Parathyroid adenoma (tissue), 2 donors: ENCODE measurements around the gene FLNB.

Experiments
- H2AFZ ChIP-seq: fragments of 300-600 bp; sonication (generic); one replicate; pipeline ENCODE4 v1.7.0; 2017; ENCODE audit warnings: antibody characterized with exemption, mild to moderate bottlenecking
- H3K27ac ChIP-seq: fragments of 300-600 bp; sonication (generic); one replicate; pipeline ENCODE4 v1.7.0; 2017
- H3K27me3 ChIP-seq: fragments of 300-600 bp; sonication (generic); one replicate; pipeline ENCODE4 v1.7.0; 2017; ENCODE audit warnings: low read length; ENCODE audit not compliant: control insufficient read depth, insufficient read depth
- H3K36me3 ChIP-seq: fragments of 300-600 bp; sonication (generic); one replicate; pipeline ENCODE4 v1.7.0; 2017; ENCODE audit warnings: low read length; ENCODE audit not compliant: control insufficient read depth, insufficient read depth
- H3K4me1 ChIP-seq: fragments of 300-600 bp; sonication (generic); one replicate; pipeline ENCODE4 v1.7.0; 2017; ENCODE audit warnings: control low read depth
- H3K4me2 ChIP-seq: fragments of 300-600 bp; sonication (generic); one replicate; pipeline ENCODE4 v1.7.0; 2017; ENCODE audit warnings: low read length
- H3K4me3 ChIP-seq: fragments of 300-600 bp; sonication (generic); one replicate; pipeline ENCODE4 v1.7.0; 2017; ENCODE audit warnings: low read depth, low read length
- H3K79me2 ChIP-seq: fragments of 300-600 bp; sonication (generic); one replicate; pipeline ENCODE4 v1.7.0; 2017; ENCODE audit warnings: control low read depth
- H3K9ac ChIP-seq: fragments of 300-600 bp; sonication (generic); one replicate; pipeline ENCODE4 v1.7.0; 2017; ENCODE audit warnings: mild to moderate bottlenecking
- H3K9me3 ChIP-seq: fragments of 300-600 bp; sonication (generic); one replicate; pipeline ENCODE4 v1.7.0; 2017; ENCODE audit warnings: low read length; ENCODE audit not compliant: control insufficient read depth
- CTCF ChIP-seq: fragments of 300-600 bp; sonication (generic); IDR thresholded peaks from one replicate; pipeline ENCODE4 v1.7.0; 2017; ENCODE audit warnings: antibody characterized with exemption, mild to moderate bottlenecking
- donor health status: primary hyperparathyroidism.

Gene FLNB

GRCh38 chr3:58098531-58098930, 90.3 kb downstream of the FLNB start:
- Histone ChIP-seq H3K79me2 (no peaks in the 10 kb centered on the region), H3K4me2 (no peak overlapping the region), H3K36me3 (no peaks in the 10 kb centered on the region), H3K9me3 (no peaks in the 10 kb centered on the region), H3K27ac (no peak overlapping the region), H2AFZ (no peak overlapping the region), H3K9ac (no peak overlapping the region), H3K4me3 (no peak overlapping the region), H3K4me1 (peaks cover 2% of the 10 kb centered on the region), H3K27me3 (no peaks in the 10 kb centered on the region)
- TF ChIP-seq CTCF: no peak

- Histone ChIP-seq H3K79me2 (no peaks in the 10 kb centered on the region), H3K4me1 (peaks cover 13% of the 10 kb centered on the region), H3K4me2 (no peak overlapping the region), H3K9ac (no peak overlapping the region), H2AFZ (no peak overlapping the region), H3K27ac (no peak overlapping the region), H3K36me3 (no peaks in the 10 kb centered on the region), H3K27me3 (no peaks in the 10 kb centered on the region), H3K4me3 (no peak overlapping the region), H3K9me3 (no peaks in the 10 kb centered on the region)
- no peak for TF ChIP-seq CTCF
Observed at GRCh38 chr3:58099865-58100264, 91.6 kb downstream of the FLNB start.

- H2AFZ ChIP-seq: no peak overlapping the region
- H3K27ac ChIP-seq: no peak overlapping the region
- H3K9ac ChIP-seq: no peak overlapping the region
- peaks cover 14% of the 10 kb centered on the region for H3K4me1 ChIP-seq
- no peak for TF ChIP-seq CTCF
- no peaks in the 10 kb centered on the region for H3K9me3 ChIP-seq
- H3K27me3 ChIP-seq: no peaks in the 10 kb centered on the region
- H3K36me3 ChIP-seq: no peaks in the 10 kb centered on the region
- peak overlapping the region; percentile 21 for H3K4me2 ChIP-seq
- no peaks in the 10 kb centered on the region for H3K79me2 ChIP-seq
- no peak overlapping the region for H3K4me3 ChIP-seq
Observed at GRCh38 chr3:58101499-58102389, 93.5 kb downstream of the FLNB start.

- no peak overlapping the region for H2AFZ ChIP-seq
- H3K79me2 ChIP-seq: no peaks in the 10 kb centered on the region
- no peak overlapping the region for H3K27ac ChIP-seq
- H3K4me2 ChIP-seq: no peak overlapping the region
- H3K9me3 ChIP-seq: no peaks in the 10 kb centered on the region
- no peak for TF ChIP-seq CTCF
- H3K4me3 ChIP-seq: no peak overlapping the region
- peaks cover 20% of the 10 kb centered on the region for H3K4me1 ChIP-seq
- no peaks in the 10 kb centered on the region for H3K27me3 ChIP-seq
- H3K9ac ChIP-seq: no peak overlapping the region
- no peaks in the 10 kb centered on the region for H3K36me3 ChIP-seq
Observed at GRCh38 chr3:58102390-58102750, 94.1 kb downstream of the FLNB start.

GRCh38 chr3:58102976-58103451, 94.8 kb downstream of the FLNB start:
- Histone ChIP-seq H3K36me3 (no peaks in the 10 kb centered on the region), H3K9ac (no peak overlapping the region)

More at GRCh38 chr3:58102976-58103451, 94.8 kb downstream of the FLNB start:
- H3K4me3 ChIP-seq: no peak overlapping the region
- no peak for TF ChIP-seq CTCF
- no peaks in the 10 kb centered on the region for H3K9me3 ChIP-seq
- H2AFZ ChIP-seq: peak overlapping the region; percentile 26
- no peaks in the 10 kb centered on the region for H3K79me2 ChIP-seq
- no peaks in the 10 kb centered on the region for H3K27me3 ChIP-seq
- H3K4me1 ChIP-seq: peaks cover 25% of the 10 kb centered on the region
- H3K4me2 ChIP-seq: no peak overlapping the region
- peak overlapping the region; percentile 62 for H3K27ac ChIP-seq
